Panc1 (cell line): ENCODE data around the gene DLK2. TPM values are rescaled to one million over a fixed set of nuclear protein-coding genes. Genes with fewer than 3 reads are reported as not detected.
A peak's percentile ranks its signal among the peaks of the same experiment; 100 is the strongest.

Experiments used
- ATAC-seq: fragments of 200-7000 bp; cut with Tn5 transposase; 2 replicates; pipeline ENCODE4 v1.9.1; 2020; ENCODE audit warnings: mild to moderate bottlenecking, moderate library complexity
- BruUV-seq: library from RNA; stranded (reverse); fragments of 400-500 nt; replicated peaks from 2 replicates; lab custom pipeline; 2021; lab: Mats Ljungman, UMichigan
- CTCF ChIA-PET: fragments of 300-600 bp; sonication (Branson Sonifier 250); formaldehyde crosslinking; loops from one replicate; lab custom pipeline; 2022; ENCODE audit warnings: antibody characterized with exemption; lab: Charles Lee
- POLR2A ChIA-PET: fragments of 300-600 bp; sonication (Branson Sonifier 250); formaldehyde crosslinking; loops from one replicate; lab custom pipeline; 2022; ENCODE audit warnings: antibody characterized with exemption; lab: Charles Lee
- DNase-seq: peaks from one replicate; pipeline ENCODE4 v3.0.0-alpha.2; 2010; ENCODE audit warnings: low read depth, low spot score
- H3K27ac ChIP-seq: 2 replicates; pipeline ENCODE4 v1.5.1; 2011; ENCODE audit warnings: mild to moderate bottlenecking, low read length, inconsistent platforms
- H3K27me3 ChIP-seq: fragments of 200-500 bp; sonication (Bioruptor generic); 2 replicates; pipeline ENCODE4 v1.6.0; 2014; ENCODE audit warnings: low read length, inconsistent platforms; ENCODE audit not compliant: control insufficient read depth, insufficient read depth
- H3K36me3 ChIP-seq: fragments of 200-500 bp; sonication (Bioruptor generic); 2 replicates; pipeline ENCODE4 v1.5.1; 2014; ENCODE audit warnings: inconsistent platforms, mild to moderate bottlenecking, low read length, moderate library complexity; ENCODE audit not compliant: control insufficient read depth, insufficient read depth
- H3K4me1 ChIP-seq: 2 replicates; pipeline ENCODE4 v1.5.1; 2011; ENCODE audit warnings: inconsistent platforms, mild to moderate bottlenecking, low read length, moderate library complexity; ENCODE audit not compliant: control insufficient read depth, insufficient read depth
- H3K4me3 ChIP-seq, 2 experiments: 2 replicates each; pipeline ENCODE4 v1.5.1; 2011 to 2012; ENCODE audit warnings: low read depth in 2 of 2, low read length in 2 of 2, mild to moderate bottlenecking in 2 of 2, inconsistent platforms in 1 of 2, moderate library complexity in 1 of 2
- H3K9me3 ChIP-seq: fragments of 200-500 bp; sonication (Bioruptor generic); 2 replicates; pipeline ENCODE4 v1.5.1; 2014; ENCODE audit warnings: low read depth, mild to moderate bottlenecking, inconsistent platforms, low read length, moderate library complexity; ENCODE audit not compliant: control insufficient read depth, insufficient read depth
- POLR2AphosphoS5 ChIP-seq: IDR thresholded peaks from 2 replicates; pipeline ENCODE4 v1.6.1; 2012; ENCODE audit warnings: mild to moderate bottlenecking, low read depth, low read length, moderate library complexity
- SIN3A ChIP-seq: IDR thresholded peaks from 2 replicates; pipeline ENCODE4 v1.6.1; 2012; ENCODE audit warnings: low read depth, mild to moderate bottlenecking, low read length, moderate library complexity, borderline replicate concordance; ENCODE audit not compliant: insufficient read depth
- TCF7L2 ChIP-seq: IDR thresholded peaks from 2 replicates; pipeline ENCODE4 v1.6.1; 2011; ENCODE audit warnings: mild to moderate bottlenecking, low read depth, low read length, inconsistent platforms
- in situ Hi-C: cut with HindIII; loops from 2 replicates; pipeline ENCODE4 v1.10.0; 2016; ENCODE audit warnings: low sequenced_read_pairs, low pct_unique_long_range_greater_than_20kb
- intact Hi-C: fragments of 100-400 bp; cut with micrococcal nuclease; formaldehyde crosslinking; loops from one replicate; pipeline ENCODE4 v1.10.0; 2022; ENCODE audit not compliant: unreplicated experiment
- total RNA-seq: library from RNA; stranded (reverse); gene quantifications from one replicate; pipeline ENCODE4 v1.2.1, GENCODE V29; 2021; ENCODE audit not compliant: unreplicated experiment
- TF ChIP-seq, protein P1 (sequence below): fragments of 450-650 bp; IDR thresholded peaks from 2 replicates; pipeline ENCODE4 v1.5.1; 2017; ENCODE audit warnings: mild to moderate bottlenecking
- TF ChIP-seq, protein P2 (sequence below), 2 experiments: IDR thresholded peaks; 2 replicates each; pipeline ENCODE4 v1.6.1; 2011 to 2012; ENCODE audit warnings: low read depth in 2 of 2, control low read depth in 1 of 2, low read length in 1 of 2, mild to moderate bottlenecking in 1 of 2, moderate library complexity in 1 of 2; ENCODE audit not compliant: insufficient read depth in 1 of 2

DLK2 gene
- total RNA-seq, 1 experiment from 2014 or later, result 19.1 TPM

DNA sequence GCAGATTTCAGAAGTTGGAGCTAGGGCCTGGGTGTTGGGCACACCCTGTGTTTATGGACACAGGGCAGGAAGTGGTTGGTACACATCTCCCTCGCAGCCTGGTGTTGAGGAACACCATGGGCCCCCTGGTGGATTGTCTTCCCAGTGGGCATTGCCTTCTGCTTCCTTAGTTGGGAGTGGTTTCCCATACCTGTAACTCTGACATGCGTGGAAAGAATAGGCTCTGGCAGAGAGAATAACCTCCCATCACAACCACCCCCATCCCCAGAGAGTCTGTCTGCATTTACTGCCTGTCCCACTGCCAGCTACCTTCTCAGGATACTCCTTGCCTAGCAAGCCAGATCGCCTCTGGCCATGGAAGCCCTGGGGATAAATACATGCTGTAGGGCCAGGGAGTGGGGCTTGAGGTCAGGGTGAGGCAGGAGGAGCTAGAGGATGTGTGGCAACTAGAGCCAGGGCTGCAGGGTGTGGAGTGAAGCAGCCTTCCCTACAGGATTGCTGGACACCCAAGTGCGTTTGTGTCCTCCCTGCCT is 40.1 kb upstream of the DLK2 start:
- ATAC-seq, result peak; percentile 31; the same call in 1 of the 2 replicates
- TF ChIP-seq, protein P1, sequence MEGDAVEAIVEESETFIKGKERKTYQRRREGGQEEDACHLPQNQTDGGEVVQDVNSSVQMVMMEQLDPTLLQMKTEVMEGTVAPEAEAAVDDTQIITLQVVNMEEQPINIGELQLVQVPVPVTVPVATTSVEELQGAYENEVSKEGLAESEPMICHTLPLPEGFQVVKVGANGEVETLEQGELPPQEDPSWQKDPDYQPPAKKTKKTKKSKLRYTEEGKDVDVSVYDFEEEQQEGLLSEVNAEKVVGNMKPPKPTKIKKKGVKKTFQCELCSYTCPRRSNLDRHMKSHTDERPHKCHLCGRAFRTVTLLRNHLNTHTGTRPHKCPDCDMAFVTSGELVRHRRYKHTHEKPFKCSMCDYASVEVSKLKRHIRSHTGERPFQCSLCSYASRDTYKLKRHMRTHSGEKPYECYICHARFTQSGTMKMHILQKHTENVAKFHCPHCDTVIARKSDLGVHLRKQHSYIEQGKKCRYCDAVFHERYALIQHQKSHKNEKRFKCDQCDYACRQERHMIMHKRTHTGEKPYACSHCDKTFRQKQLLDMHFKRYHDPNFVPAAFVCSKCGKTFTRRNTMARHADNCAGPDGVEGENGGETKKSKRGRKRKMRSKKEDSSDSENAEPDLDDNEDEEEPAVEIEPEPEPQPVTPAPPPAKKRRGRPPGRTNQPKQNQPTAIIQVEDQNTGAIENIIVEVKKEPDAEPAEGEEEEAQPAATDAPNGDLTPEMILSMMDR, result no peak
- TF ChIP-seq POLR2AphosphoS5 (no peak), TCF7L2 (no peak), SIN3A (no peak)
- TF ChIP-seq, protein P2, sequence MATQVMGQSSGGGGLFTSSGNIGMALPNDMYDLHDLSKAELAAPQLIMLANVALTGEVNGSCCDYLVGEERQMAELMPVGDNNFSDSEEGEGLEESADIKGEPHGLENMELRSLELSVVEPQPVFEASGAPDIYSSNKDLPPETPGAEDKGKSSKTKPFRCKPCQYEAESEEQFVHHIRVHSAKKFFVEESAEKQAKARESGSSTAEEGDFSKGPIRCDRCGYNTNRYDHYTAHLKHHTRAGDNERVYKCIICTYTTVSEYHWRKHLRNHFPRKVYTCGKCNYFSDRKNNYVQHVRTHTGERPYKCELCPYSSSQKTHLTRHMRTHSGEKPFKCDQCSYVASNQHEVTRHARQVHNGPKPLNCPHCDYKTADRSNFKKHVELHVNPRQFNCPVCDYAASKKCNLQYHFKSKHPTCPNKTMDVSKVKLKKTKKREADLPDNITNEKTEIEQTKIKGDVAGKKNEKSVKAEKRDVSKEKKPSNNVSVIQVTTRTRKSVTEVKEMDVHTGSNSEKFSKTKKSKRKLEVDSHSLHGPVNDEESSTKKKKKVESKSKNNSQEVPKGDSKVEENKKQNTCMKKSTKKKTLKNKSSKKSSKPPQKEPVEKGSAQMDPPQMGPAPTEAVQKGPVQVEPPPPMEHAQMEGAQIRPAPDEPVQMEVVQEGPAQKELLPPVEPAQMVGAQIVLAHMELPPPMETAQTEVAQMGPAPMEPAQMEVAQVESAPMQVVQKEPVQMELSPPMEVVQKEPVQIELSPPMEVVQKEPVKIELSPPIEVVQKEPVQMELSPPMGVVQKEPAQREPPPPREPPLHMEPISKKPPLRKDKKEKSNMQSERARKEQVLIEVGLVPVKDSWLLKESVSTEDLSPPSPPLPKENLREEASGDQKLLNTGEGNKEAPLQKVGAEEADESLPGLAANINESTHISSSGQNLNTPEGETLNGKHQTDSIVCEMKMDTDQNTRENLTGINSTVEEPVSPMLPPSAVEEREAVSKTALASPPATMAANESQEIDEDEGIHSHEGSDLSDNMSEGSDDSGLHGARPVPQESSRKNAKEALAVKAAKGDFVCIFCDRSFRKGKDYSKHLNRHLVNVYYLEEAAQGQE (IDR thresholded peaks at IDR 0.05; ENCODE audit: insufficient read depth in 1 of 2, low read depth in 2 of 2, low read length in 1 of 2), result no peak
- POLR2A ChIA-PET, result no interaction called here
- CTCF ChIA-PET, result interaction anchor here (0.5 to 1.6 kb wide), 4 partner anchors 9 to 65 kb away, joined by 3 to 6 read pairs (median 4); no protein-coding TSS in a partner anchor
- no peak for DNase-seq
- no peak overlapping the region for H3K4me3 ChIP-seq
- no peaks in the 10 kb centered on the region for H3K9me3 ChIP-seq
- H3K36me3 ChIP-seq, result no peaks in the 10 kb centered on the region; the same call in 1 of the 2 replicates
- in situ Hi-C loops (no loop called here), intact Hi-C loops (no loop called here)
- no peaks in the 10 kb centered on the region for H3K27me3 ChIP-seq
- no TSS peak for BruUV-seq
- peaks cover 19% of the 10 kb centered on the region for H3K4me1 ChIP-seq
- no peak overlapping the region for H3K27ac ChIP-seq

DNA sequence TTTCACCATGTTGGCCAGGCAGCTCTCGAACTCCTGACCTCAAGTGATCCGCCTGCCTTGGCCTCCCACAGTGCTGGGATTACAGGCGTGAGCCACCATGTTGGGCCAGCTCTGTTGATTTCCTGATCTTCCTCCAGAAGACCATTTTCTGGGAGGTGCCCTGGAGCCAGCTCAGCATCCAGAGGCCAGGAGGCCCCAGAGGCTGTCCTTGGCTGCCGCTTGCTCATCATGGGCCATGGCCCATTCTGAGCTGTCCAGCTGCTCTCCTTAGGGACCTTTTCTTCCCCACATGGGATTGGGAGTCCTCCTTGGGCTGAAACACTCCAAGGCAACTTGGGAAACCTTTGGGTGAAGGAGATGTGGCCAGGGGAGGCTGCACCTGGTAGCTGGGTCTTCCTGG is 39.4 kb upstream of the DLK2 start:
- Histone ChIP-seq H3K27me3 (no peaks in the 10 kb centered on the region), H3K27ac (no peak overlapping the region), H3K9me3 (no peaks in the 10 kb centered on the region), H3K4me1 (peaks cover 19% of the 10 kb centered on the region), H3K36me3 (no peaks in the 10 kb centered on the region; the same call in 1 of the 2 replicates), H3K4me3 (no peak overlapping the region)
- BruUV-seq, result no TSS peak
- CTCF ChIA-PET, result interaction anchor here (0.5 to 0.6 kb wide), 3 partner anchors 17 to 65 kb away, joined by 3 to 5 read pairs (median 3); no protein-coding TSS in a partner anchor
- intact Hi-C loops (no loop called here), in situ Hi-C loops (no loop called here)
- ATAC-seq (no peak), DNase-seq (no peak)
- POLR2A ChIA-PET, result no interaction called here
- TF ChIP-seq, protein P1, result no peak
